A673 (cell line): ENCODE results near the gene MGST3.

Experiments used
- CTCF ChIP-seq: fragments of 300-800, 200-600 bp; sonication (generic); conservative IDR thresholded peaks from 2 replicates; pipeline ENCODE4 v1.5.1; 2017; ENCODE audit warnings: low read depth, mild to moderate bottlenecking, antibody characterized with exemption, low read length, moderate library complexity, mixed read lengths
- EZH2 ChIP-seq: fragments of 200-600 bp; sonication (generic); IDR thresholded peaks from 2 replicates; pipeline ENCODE4 v1.6.1; 2017; ENCODE audit warnings: borderline replicate concordance, low read depth, mild to moderate bottlenecking, mixed read lengths, antibody characterized with exemption, low read length; ENCODE audit not compliant: poor library complexity, severe bottlenecking

GRCh38 chr1:165605246-165605645 is 25.8 kb upstream of the MGST3 start:
- TF ChIP-seq CTCF (no peak), EZH2 (no peak)
